OCI-LY7 (cell line): ENCODE data around the gene RGL1. TPM values are rescaled to one million over a fixed set of nuclear protein-coding genes. Genes with fewer than 3 reads are reported as not detected.
"Not testable (repeated sequence)": the region's sequence is repeated elsewhere in the genome, so short reads cannot be mapped to it uniquely, and the experiment has no call there.

ENCODE experiments used
- BruUV-seq: library from RNA; stranded (reverse); fragments of 400-500 nt; replicated peaks from 2 replicates; lab custom pipeline; 2021; lab: Mats Ljungman, UMichigan
- CTCF ChIA-PET: fragments of 300-600 bp; sonication (Branson Sonifier 250); formaldehyde crosslinking; loops from one replicate; lab custom pipeline; 2022; ENCODE audit warnings: antibody characterized with exemption; ENCODE audit not compliant: unreplicated experiment; lab: Charles Lee
- POLR2A ChIA-PET: fragments of 300-600 bp; sonication (Branson Sonifier 250); formaldehyde crosslinking; loops from one replicate; lab custom pipeline; 2022; ENCODE audit warnings: antibody characterized with exemption; lab: Charles Lee
- DNase-seq: peaks from one replicate; pipeline ENCODE4 v3.0.0-alpha.2; 2015; ENCODE audit warnings: low spot score
- H2AFZ ChIP-seq: fragments of 200-600 bp; sonication (generic), shearing (Covaris generic); 2 replicates; pipeline ENCODE4 v1.6.1; 2014; ENCODE audit warnings: mild to moderate bottlenecking, antibody characterized with exemption, low read length, moderate library complexity
- H3K27ac ChIP-seq: fragments of 200-600 bp; sonication (generic); 2 replicates; pipeline ENCODE4 v1.5.1; 2014; ENCODE audit warnings: mixed run types, low read depth, mild to moderate bottlenecking, moderate library complexity, low read length, inconsistent platforms; ENCODE audit not compliant: poor library complexity, severe bottlenecking
- H3K36me3 ChIP-seq: fragments of 200-600 bp; sonication (generic); 2 replicates; pipeline ENCODE4 v1.6.1; 2014; ENCODE audit warnings: mild to moderate bottlenecking, antibody characterized with exemption, low read length, moderate library complexity, mixed read lengths; ENCODE audit not compliant: insufficient read depth
- H3K4me1 ChIP-seq: fragments of 200-600 bp; sonication (generic); 2 replicates; pipeline ENCODE4 v1.5.1; 2014; ENCODE audit warnings: mild to moderate bottlenecking, low read length; ENCODE audit not compliant: insufficient read depth, poor library complexity, severe bottlenecking
- H3K4me2 ChIP-seq: fragments of 200-600 bp; sonication (generic); 2 replicates; pipeline ENCODE4 v1.6.1; 2014; ENCODE audit warnings: mild to moderate bottlenecking, low read length
- H3K4me3 ChIP-seq: fragments of 200-600 bp; sonication (generic); 2 replicates; pipeline ENCODE4 v1.5.1; 2014; ENCODE audit warnings: mild to moderate bottlenecking, low read depth, low read length; ENCODE audit not compliant: poor library complexity, severe bottlenecking
- H3K79me2 ChIP-seq: fragments of 200-600 bp; sonication (generic); 2 replicates; pipeline ENCODE4 v1.6.1; 2016; ENCODE audit warnings: low read depth, mild to moderate bottlenecking, low read length, moderate library complexity, mixed read lengths; ENCODE audit not compliant: insufficient read depth
- H3K9me2 ChIP-seq: fragments of 200-600 bp; sonication (generic); 2 replicates; pipeline ENCODE4 v1.6.1; 2016; ENCODE audit warnings: mild to moderate bottlenecking, low read length, mixed read lengths; ENCODE audit not compliant: insufficient read depth
- H3K9me3 ChIP-seq: fragments of 200-600 bp; sonication (generic); 2 replicates; pipeline ENCODE4 v1.6.1; 2014; ENCODE audit warnings: mild to moderate bottlenecking, mixed run types, low read length, mixed read lengths
- H4K20me1 ChIP-seq: fragments of 200-600 bp; sonication (generic); 2 replicates; pipeline ENCODE4 v1.6.1; 2014; ENCODE audit warnings: mild to moderate bottlenecking, antibody characterized with exemption, low read length, moderate library complexity, mixed read lengths; ENCODE audit not compliant: insufficient read depth
- EZH2phosphoT487 ChIP-seq: fragments of 200-600 bp; sonication (generic); IDR thresholded peaks from 2 replicates; pipeline ENCODE4 v1.6.1; 2018; ENCODE audit warnings: low read depth, borderline replicate concordance, mild to moderate bottlenecking, mixed run types, antibody characterized with exemption, low read length, moderate library complexity, mixed read lengths
- intact Hi-C: fragments of 100-400 bp; cut with micrococcal nuclease; formaldehyde crosslinking; loops from one replicate; pipeline ENCODE4 v1.10.0; 2022; ENCODE audit not compliant: unreplicated experiment
- total RNA-seq, 2 experiments: library from RNA; depleted of rRNA in 1 of 2; stranded (reverse); fragments of >200 nt in 1 of 2; shearing (Covaris generic) in 1 of 2; gene quantifications; 2 replicates each; pipeline ENCODE4 v1.2.3, GENCODE V29; 2014 to 2022
- TF ChIP-seq, protein P1 (sequence below): fragments of 200-600 bp; sonication (generic); conservative IDR thresholded peaks from 2 replicates; pipeline ENCODE4 v1.5.1; 2014; ENCODE audit warnings: mild to moderate bottlenecking, antibody characterized with exemption, low read length, moderate library complexity, mixed read lengths

RGL1 gene
- total RNA-seq, 2 experiments from 2014 or later = 0.32 to 0.35 TPM

GRCh38 chr1:183783767-183784637 lies 20.9 kb upstream of the RGL1 start:
- ChIA-PET POLR2A (no interaction called here), CTCF (no interaction called here)
- Histone ChIP-seq H3K4me3 (no peak overlapping the region), H3K79me2 (no peaks in the 10 kb centered on the region), H3K4me1 (no peaks in the 10 kb centered on the region), H3K9me2 (no peaks in the 10 kb centered on the region), H3K4me2 (no peak overlapping the region), H3K27ac (no peak overlapping the region), H4K20me1 (no peaks in the 10 kb centered on the region), H3K36me3 (no peaks in the 10 kb centered on the region), H3K9me3 (no peaks in the 10 kb centered on the region), H2AFZ (no peak overlapping the region)
- intact Hi-C loops = loop anchor here (5.0 kb wide), 1 partner anchor 48 kb away; no protein-coding TSS in a partner anchor
- BruUV-seq = no TSS peak
- no peak for TF ChIP-seq EZH2phosphoT487
- TF ChIP-seq, protein P1, sequence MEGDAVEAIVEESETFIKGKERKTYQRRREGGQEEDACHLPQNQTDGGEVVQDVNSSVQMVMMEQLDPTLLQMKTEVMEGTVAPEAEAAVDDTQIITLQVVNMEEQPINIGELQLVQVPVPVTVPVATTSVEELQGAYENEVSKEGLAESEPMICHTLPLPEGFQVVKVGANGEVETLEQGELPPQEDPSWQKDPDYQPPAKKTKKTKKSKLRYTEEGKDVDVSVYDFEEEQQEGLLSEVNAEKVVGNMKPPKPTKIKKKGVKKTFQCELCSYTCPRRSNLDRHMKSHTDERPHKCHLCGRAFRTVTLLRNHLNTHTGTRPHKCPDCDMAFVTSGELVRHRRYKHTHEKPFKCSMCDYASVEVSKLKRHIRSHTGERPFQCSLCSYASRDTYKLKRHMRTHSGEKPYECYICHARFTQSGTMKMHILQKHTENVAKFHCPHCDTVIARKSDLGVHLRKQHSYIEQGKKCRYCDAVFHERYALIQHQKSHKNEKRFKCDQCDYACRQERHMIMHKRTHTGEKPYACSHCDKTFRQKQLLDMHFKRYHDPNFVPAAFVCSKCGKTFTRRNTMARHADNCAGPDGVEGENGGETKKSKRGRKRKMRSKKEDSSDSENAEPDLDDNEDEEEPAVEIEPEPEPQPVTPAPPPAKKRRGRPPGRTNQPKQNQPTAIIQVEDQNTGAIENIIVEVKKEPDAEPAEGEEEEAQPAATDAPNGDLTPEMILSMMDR = no peak
- no peak for DNase-seq

GRCh38 chr1:183785921-183786320 lies 19.0 kb upstream of the RGL1 start:
- H3K4me2 ChIP-seq, BruUV-seq, H4K20me1 ChIP-seq, H3K9me3 ChIP-seq, H3K36me3 ChIP-seq, H3K27ac ChIP-seq, intact Hi-C loops, H3K79me2 ChIP-seq, H3K4me3 ChIP-seq, H2AFZ ChIP-seq, H3K4me1 ChIP-seq, CTCF ChIA-PET, DNase-seq, H3K9me2 ChIP-seq, POLR2A ChIA-PET: not testable (repeated sequence)

DNA sequence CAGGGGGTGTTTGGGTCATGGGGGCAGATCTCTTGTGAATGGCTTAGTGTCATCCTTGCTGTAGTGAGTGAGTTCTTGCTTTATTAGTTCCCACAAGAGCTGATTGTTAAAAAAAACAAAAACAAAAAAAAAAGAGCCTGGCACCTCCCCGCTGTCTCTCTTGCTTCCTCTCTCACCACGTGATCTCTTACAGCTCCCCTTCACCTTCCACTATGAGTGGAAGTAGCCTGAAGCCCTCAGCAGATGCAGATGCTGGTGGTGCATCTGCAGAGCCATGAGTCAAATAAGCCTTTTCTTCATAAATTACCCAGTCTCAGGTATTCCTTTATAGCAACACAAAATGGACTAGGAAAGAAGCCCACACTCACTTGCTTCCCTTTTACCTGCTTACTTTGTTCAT lies 17.2 kb upstream of the RGL1 start:
- H3K9me2 ChIP-seq = no peaks in the 10 kb centered on the region
- H3K79me2 ChIP-seq = no peaks in the 10 kb centered on the region
- no peak overlapping the region for H3K4me2 ChIP-seq
- no peaks in the 10 kb centered on the region for H4K20me1 ChIP-seq
- no peak overlapping the region for H3K4me3 ChIP-seq
- no peak overlapping the region for H2AFZ ChIP-seq
- H3K9me3 ChIP-seq = no peaks in the 10 kb centered on the region
- intact Hi-C loops = no loop called here
- H3K27ac ChIP-seq = no peak overlapping the region
- no peak for TF ChIP-seq EZH2phosphoT487
- TF ChIP-seq, protein P1 = no peak
- BruUV-seq = no TSS peak
- H3K4me1 ChIP-seq = no peaks in the 10 kb centered on the region
- DNase-seq = no peak
- CTCF ChIA-PET = no interaction called here
- POLR2A ChIA-PET = interaction anchor here (0.5 kb wide), 1 partner anchor 104 kb away, joined by 3 read pairs; no protein-coding TSS in a partner anchor
- H3K36me3 ChIP-seq = no peaks in the 10 kb centered on the region
